ENCODE data around the gene KCNG3.

The KCNG3 gene

DNA sequence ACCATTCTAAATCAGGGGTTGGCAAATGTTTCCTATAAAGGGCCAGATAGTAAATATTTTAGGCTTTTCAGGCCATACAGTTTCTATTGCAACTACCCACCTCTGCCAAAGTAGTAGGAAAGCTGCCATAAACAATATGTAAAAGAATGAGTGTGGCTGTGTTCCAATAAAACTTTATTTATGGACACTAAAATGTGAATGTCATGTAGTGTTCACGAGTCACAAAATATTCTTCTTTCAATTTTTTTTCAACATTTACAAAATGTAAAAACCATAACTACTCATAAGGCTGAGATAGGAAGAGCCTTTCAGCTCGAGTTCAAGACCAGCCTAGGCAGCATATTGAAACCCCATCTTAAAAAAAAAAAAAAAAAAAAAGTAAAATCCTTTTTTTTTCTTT lies 13.4 kb downstream of the KCNG3 start:
- DNase-seq: no peak

DNA sequence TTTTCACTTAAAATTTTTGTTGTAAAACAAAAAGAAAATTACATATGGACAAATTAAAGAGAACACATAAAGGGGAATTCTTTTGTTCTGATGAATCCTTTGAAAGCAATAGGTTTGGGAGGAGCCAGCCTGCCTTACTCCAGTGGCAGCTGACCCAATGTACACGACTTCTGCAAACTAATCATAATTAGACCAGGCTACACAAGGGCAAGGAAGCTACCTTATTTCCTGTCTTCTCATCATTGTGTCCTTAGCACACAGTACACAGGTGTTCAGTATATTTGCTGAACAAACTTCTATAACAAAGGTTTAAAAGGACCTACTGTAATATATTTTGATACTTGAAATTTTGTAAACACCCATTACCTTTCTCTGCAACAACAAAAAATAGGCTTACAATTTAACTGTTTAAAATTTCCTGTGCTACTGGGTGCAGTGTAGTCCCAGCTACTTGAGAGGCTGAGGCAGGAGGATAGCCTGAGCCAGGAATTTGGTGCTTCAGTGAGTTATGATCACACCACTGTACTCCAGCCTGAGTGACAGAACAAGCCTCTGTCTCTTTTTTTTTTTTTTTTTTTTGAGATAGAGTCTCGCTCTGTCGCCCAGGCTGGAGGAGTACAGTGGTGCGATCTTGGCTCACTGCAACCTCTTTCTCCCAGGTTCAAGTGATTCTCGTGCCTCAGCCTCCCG lies 18.9 kb downstream of the KCNG3 start:
- DNase-seq: no peak

DNA sequence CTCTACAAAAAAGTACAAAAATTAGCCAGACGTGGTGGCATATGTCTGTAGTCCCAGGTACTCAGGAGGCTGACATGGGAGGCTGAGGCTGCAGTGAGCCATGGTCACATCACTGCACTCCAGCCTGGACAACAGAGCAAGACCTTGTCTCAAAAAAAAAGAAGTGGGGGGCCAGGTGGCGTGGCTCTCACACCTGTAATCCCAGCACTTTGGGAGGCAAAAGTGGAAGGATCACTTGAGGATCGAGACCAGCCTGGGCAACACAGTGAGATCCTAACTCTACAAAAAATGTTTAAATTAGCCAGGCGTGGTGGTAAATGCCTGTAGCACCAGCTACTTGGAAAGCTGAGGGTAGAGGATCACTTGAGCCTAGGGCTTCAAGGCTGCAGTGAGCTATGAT lies 23.1 kb downstream of the KCNG3 start:
- DNase-seq: no peak

DNA sequence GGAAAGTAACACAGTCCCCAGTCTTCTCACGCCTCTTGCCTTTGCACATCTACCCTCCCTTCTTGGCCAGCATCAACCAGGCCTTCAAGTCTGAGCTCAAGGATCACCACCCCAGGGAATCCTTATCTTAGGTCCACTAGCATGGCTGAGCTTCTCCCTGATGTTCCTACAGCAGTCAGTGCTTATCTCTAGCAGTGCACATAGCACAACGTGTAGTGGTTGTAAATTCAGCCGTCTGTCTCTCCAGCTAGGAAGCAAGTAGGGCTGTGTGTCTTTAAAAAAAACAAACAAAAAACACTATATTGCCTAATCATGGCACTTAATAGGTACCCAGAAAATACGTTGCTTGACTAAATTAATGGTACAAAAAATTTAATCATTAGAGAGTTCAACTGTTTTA lies 29.2 kb downstream of the KCNG3 start:
- no peak for DNase-seq

DNA sequence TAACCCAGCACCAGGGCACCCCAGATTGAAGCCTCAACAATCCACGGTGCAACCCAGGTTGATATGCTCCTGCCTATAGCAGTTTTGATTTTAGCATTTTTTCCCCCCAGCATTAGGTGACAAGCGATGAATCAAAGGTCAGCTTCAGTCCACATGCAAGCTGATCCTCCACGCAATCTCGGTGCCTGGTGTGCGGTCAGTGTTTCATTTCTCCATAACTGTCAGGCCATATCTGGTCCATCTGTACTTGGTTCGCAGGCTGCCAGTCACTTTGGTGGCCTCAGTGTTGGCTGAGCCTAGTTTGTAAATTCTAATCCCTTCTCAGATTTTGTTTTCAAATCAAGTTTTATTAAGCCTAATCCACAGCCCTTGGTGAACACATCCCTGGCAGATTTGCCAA lies 30.2 kb downstream of the KCNG3 start:
- DNase-seq: no peak

DNA sequence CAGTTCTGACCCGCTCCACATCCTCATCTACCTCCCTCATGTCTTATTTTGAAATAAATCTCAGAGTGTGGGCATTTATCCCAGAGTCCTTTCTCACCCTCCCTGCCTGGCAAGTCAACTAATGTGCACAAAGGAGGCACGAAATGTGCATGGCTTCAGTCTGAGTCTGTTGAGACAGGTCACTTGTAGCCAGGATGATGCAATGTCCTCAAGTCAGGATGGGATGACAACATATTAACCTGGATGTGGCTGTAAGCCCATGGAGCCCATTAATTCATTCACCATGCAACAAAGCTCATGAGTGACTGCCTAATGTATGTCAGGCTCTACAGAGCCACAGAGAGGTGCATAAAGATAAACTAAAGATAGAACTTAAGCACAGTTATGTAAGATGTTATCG lies 34.5 kb downstream of the KCNG3 start:
- DNase-seq: no peak

DNA sequence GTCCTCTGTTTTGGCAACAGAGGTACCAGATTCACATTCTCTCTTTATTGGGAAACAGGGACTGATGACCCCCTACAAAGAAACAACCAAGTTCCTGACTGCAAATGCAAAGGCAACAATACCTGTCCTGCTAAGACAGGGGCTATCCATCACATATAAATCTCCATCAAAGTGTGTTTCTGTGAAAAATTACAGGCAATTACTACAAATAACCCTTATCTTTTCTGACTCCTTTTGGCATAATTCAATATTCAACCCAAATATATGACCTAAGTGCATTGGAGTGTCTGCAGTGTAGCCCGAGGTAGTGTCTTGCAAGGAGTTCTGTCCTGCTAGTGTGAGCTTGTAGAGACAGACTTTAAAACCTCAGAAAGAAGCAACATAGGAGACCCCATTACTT lies 35.4 kb downstream of the KCNG3 start:
- DNase-seq: no peak

DNA sequence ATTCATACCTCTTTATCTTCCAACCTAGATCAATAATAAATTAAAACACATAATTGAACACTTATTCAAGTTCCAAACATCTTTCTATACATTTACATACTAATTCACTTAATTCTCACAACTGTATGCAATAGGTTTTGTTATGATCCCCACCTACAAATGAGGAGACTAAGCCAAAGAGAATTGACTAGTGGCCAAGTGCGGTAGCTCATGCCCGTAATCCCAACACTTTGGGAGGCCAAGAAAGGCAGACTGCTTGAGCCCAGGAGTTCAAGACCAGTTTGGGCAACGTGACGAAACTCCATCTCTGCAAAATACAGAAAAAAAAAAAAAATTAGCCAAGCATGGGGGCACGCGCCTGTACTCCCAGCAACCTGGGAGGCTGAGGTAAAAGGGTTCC lies 36.8 kb downstream of the KCNG3 start:
- DNase-seq: no peak

DNA sequence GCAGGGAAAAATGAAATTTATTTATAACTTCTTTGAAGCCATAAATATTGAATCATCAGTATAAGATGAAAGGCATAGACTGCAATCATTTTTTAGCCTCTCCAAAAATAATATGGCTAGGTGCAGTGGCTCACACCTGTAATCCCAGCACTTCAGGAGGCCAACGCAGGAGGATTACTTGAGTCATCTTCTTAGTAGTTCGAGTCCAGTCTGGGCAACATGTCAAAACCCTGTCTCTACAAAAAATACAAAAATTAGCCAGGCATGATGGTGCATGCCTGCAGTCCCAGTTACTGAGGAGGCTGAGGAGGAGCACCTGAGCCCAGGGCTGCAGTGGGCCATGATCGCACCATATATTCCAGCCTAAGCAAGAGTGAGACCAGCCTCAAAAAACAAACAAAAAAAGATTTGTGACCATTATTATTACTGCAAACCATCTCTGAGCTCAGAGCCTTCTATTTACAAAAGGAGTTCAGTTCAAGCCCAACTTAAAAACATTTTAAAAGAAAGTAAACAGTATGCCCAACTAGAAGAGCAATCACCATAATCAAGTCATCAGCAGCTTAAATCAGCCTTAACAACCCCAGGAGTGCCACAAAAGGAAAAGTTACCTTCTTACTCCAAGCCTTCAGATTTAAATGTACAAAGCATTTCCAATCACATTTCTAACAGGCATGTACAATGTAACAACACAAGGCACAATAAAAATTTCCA lies 37.5 kb downstream of the KCNG3 start:
- DNase-seq: no peak

DNA sequence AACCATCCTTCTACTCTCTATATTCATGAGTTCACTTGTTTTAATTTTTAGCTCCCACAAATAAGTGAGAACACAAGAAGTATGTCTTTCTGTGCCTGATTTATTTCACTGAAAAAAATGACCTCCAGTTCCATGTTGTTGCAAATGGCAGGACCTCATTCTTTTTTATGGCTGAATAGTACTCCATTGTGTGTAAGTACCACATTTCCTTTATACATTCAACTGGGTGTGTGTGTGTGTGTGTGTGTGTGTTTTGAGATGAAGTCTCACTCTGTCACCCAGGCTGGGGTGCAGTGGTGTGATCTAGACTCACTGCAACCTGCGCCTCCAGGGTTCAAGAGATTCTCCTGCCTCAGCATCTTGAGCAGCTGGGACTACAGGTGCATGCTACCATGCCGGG lies 41.2 kb downstream of the KCNG3 start:
- no peak for DNase-seq

DNA sequence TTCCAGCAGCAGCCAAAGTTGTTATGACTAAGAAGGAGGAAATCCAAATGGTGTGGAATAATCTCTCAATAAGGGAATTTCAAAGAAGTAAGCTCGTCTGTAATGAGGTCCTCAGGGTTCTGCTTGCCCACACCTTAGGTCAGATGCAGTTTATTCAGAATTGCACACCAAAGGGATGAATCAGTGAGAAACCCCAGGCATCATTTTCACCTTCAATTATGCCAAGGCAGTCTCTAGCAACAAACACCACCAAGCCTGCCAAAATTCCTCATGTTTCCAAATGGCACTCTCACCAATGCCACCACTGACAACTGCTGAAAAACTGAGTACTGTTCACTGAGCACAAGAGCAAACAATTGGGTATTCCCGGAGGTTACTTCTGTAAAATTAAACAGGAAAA lies 43.6 kb downstream of the KCNG3 start:
- DNase-seq: no peak

DNA sequence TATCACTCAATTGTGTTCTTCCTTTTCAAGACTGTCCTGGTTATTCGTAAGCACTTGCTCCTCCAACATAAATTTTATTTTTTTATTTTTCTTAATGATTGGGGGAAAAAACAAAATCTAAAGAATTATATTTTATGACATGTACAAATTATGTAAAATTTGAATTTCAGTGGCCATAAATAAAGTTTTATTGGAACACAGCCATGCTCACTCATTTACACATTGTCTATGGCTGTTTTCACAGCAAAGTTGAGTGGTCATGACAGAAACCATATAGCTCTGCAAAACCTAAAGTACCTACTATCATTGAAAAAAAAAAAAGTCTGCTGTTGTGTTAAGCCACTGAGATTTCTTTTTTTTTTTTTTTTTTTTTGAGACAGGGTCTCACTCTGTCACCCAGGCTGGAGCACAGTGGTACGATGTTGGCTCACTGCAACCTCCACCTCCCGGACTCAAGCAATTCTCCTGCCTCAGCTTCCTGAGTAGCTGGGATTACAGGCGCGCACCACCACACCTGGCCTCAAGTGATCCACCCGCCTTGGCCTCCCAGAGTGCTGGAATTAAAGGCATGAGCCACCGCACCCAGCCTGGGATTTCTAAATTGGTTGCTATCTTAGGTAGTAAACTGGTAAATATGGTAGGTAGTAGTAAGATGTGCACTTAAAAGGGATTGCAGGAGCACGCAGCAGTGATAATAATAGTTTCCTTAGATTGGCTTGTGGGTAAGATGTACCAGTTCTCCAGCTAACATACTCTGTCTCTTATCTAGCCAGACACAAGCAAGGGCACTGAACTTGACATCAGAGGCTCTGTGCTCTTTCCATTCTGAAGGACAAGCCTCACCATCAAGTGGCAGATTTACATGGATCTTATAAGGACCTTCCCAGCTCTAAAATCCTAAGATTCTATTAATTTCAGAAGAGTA lies 44.4 kb downstream of the KCNG3 start:
- DNase-seq: no peak

DNA sequence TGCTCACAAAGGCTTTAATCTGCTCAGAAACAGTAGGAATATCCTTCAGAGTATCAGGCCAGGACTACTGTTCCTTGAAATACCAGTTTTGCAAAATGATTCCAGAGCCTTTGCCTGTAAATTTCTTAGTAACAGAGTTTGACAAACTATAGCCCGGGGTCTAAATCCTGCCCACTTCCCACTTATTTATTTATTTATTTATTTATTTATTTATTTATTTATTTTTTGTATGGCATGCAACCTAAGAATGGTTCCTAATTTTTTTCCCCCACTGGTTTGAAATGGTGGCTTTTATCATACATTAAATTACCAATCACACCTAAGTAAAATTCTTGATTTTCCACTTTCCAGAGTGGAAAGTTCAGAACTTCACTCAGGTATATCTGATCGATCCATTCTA lies 45.6 kb downstream of the KCNG3 start:
- DNase-seq: no peak

DNA sequence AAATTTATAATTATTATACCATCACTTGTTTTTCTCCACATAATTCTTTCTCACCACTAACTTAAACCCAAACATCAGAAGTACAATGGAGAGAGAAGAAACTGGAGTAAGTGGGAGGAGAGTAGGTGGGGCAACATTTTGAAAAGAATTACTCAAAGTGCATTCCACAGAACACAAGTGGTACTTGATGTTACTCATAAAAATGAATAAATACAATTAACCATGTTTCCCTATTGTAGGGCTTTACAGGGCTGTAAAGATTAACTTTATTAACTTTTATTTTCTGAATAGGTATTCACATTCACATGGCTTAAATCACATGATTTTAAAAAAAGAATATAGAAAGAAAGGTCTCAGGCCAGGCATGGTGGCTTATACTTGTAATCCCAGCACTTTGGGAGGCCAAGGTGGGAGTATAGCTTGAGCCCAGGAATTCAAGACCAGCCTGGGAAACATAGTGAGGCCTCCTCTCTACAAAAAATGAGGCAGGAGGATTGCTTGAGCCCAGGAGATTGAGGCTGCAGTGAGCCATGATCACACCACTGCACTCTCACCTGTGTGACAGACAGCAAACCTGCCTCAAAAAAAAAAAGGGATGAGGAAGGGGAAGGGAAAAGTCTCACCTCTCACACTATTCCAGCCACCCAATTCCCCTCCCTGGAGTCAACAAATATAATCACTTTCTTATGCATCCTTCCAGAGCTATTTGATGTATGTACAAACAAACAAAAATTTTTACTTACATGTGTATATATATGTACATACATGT lies 47.1 kb downstream of the KCNG3 start:
- DNase-seq: no peak

DNA sequence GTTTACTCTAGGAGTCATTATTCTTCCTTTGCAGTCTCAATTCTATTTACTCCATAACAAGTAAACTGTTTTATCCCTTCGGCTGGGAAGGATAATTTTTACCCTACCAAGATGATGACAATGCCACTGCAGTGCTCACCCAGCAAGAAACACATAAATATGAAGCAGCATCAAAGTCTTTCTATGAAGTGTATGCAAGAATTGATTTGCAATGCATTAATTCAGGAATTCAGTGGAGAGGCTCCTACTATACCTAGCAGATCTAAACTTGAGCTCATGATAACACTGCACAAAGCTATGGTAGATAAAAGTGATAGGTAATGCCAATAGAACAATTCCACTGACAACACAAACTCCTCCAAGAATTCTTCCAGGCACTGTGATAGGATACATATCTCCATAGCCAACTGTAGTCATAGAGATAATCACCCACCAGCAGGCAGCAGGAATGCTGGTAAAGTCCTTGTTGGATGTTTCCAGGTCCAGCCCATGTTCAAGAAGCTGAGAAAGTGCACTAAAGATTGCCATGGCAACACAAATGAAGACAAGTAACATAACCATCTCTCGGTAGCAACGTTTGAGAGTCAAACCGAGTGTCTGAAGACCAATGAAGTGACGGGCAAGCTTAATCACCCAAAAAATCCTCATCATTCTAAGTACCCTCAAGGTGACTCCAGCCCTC lies 49.9 kb downstream of the KCNG3 start:
- no peak for DNase-seq

DNA sequence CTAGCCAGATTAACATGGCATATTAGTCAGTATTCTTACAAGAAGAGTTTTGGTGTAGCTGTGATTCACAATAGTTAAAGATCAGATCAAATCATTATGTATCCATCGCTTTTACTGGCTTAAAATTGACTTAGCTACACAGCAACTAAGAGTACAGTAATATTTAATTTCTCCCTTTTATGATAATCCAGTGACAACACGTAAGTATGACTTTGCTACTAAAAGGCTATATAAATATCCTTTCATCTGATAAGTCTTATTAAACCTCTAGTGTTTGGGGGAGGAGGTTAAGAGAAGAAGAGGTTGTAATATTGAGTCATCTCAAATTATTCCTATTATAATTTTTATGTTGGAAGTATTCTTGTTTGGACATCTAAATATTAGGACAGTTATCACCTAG lies 51.0 kb downstream of the KCNG3 start:
- no peak for DNase-seq

DNA sequence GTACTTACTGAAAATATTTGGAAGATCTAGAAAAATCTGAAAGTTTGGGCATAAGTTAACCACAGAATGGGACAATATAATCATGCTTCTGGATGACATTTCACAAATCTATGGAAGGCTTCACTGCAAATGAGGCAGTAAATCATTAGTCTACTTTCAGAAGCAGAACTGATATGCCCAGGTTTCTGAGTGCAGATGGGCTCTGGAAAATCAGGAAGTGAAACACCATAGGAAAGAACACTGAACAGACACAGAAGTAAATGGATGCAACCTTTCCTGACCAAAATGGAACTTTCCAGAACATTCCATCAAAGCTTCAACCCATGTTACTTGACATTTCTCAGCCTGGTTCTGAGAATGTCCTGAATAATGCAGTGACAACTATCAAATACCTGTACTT lies 55.1 kb downstream of the KCNG3 start:
- DNase-seq: no peak

DNA sequence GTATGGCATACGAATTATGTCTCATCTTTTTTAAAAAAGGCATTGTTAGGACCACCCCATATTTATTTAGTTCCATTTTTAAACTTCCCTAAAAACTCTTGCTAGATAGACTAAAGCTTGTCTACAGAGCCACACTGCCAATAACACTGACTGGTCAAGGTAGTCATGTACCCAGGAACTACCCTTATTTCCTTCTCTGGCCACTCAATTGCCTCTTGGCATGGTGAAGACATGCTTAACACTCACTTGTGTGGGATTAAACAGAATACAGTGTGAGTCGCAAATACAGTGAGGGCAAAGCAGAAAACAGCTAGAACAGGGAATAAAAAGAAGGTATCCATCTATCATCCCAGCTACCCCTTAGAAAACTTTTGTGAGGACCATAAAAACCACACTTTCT lies 57.4 kb downstream of the KCNG3 start:
- DNase-seq: no peak

DNA sequence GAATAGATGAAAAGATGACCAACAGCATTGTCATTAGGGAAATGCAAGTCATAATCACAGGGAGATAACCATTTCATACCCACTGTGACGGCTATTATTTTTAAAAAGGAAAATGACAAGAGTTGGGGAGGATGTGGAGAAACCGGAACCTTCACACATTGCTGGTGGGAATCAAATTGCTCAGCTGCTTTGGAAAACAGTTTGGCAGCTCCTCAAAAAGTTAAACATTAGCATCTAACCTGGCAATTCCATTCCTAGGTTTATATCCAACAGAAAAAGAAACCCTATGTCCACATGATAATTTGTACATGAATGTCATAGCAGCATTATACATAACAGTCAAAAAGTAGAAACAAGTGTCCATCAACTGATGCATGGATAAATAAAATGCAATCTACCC lies 58.2 kb downstream of the KCNG3 start:
- DNase-seq: no peak

DNA sequence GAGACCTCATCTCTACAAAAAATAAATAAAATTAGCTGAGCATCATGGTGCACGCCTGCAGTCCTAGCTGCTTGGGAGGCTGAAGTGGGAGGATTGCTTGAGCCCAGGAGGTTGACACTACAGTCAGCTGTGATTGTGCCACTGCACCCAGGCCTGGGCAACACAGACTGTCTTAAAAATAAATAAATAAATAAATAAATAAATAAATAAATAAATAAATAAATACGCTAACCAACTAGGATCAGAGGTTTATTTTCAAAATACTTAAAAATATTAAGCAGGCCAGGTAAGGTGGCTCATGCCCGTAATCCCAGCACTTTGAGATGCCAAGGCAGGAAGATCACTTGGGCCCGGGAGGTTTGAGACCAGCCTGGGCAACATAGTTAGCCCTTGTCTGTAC lies 63.6 kb downstream of the KCNG3 start:
- DNase-seq: no peak

DNA sequence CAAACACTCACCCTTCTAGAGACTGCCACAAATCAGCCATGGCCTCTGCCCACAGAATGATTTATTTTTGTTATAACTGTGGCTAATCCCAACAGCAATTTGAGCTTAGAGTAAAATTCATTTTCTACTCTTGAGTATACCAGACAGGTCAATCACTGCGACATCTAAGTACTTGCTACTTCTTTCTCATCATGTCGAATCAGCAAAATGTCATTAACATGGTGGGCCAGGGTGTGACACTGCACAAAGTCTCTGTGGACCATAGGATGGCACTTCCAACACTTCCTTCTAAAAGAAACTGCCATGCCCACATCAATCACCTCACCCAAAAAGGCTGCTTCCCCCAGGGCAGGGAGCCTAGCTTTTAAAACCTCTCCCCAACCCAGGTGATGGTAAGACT lies 64.4 kb downstream of the KCNG3 start:
- DNase-seq: no peak

DNA sequence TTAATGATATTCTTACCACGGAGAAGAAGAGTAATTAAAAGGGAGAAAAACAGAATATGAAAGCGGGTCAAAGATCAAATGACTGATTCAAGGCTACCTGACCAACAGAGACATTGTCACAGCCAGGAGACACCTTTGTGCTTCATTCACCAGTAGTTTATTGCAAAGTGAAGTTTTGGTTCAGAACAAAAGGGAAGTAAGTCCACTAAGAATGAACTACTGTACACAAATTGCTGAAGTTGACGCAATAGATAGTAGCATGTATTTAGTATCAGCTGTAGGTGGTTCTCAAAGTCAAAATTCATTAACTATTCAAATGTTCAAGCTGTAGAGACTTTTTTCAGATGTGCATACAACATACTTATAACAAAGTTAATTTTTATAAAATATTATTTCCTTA lies 68.1 kb downstream of the KCNG3 start:
- no peak for DNase-seq

DNA sequence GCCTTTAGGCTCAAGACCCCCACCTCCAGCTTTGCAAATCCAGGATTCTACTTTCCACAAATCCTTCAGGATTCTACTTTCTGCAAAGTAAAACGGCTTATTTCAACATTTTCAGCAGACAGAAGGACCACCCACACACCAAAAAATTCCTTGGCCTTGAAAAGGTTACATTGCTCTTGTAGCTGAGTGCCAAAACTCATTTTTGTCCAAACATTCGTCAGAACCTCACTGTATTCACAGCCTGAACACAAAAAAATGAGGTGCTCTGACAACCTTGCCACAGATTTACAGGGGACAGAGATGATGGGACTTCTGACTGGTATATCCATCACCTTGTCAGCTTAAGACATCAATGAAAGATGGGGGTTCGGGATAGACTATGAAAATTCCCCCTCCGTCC lies 69.7 kb downstream of the KCNG3 start:
- DNase-seq: no peak

Measured in CD4-positive, alpha-beta T cell treated with Interferon gamma for 1 hour (primary cell).